Tibial artery (tissue), 4 donors: ENCODE measurements around the gene ABCC9.
"Not testable (repeated sequence)": the region's sequence is repeated elsewhere in the genome, so short reads cannot be mapped to it uniquely, and the experiment has no call there.

Source experiments
- DNase-seq, 2 donors: peaks; one replicate each; pipeline ENCODE4 v3.0.0-alpha.2; 2019
- H3K27ac ChIP-seq, 2 donors: fragments of 200-600 bp; sonication (generic) in 1 of 2; 1 replicate in 1 of 2; 2 replicates in 1 of 2; pipeline ENCODE4 v1.5.1; 2018 to 2019; ENCODE audit warnings: mild to moderate bottlenecking in 1 of 2
- H3K27me3 ChIP-seq, 2 donors: fragments of 200-600 bp; sonication (generic) in 1 of 2; one replicate each; pipeline versions ENCODE4 v1.5.1 to v1.6.0; 2016 to 2019
- H3K36me3 ChIP-seq, 3 donors: fragments of 200-600 bp; sonication (generic) in 2 of 3; one replicate each; pipeline ENCODE4 v1.5.1; 2016 to 2019; ENCODE audit warnings: mild to moderate bottlenecking in 2 of 3
- H3K4me1 ChIP-seq, 4 donors: fragments of 200-600 bp; sonication (generic) in 2 of 4; 1 replicate in 3 of 4; 2 replicates in 1 of 4; pipeline ENCODE4 v1.5.1; 2016 to 2019
- H3K4me3 ChIP-seq, 2 donors: fragments of 200-600 bp; sonication (generic) in 1 of 2; 1 replicate in 1 of 2; 2 replicates in 1 of 2; pipeline ENCODE4 v1.5.1; 2018 to 2019; ENCODE audit warnings: mild to moderate bottlenecking in 2 of 2
- H3K9me3 ChIP-seq, 3 donors: fragments of 200-600 bp; sonication (generic) in 1 of 3; one replicate each; pipeline ENCODE4 v1.5.1; 2016 to 2019
- intact Hi-C: fragments of 100-400 bp; cut with DNase I; formaldehyde crosslinking; loops from one replicate; pipeline ENCODE4 v1.15.0; 2023; ENCODE audit warnings: low total_unique reads
- TF ChIP-seq, protein P1 (sequence below), 2 experiments: fragments of 200-600 bp in 1 of 2; fragments of 450-650 bp in 1 of 2; IDR thresholded peaks; one replicate each; pipeline ENCODE4 v1.5.1; 2017 to 2019; ENCODE audit warnings: antibody characterized with exemption in 2 of 2, mild to moderate bottlenecking in 1 of 2, moderate library complexity in 1 of 2

The ABCC9 gene

DNA sequence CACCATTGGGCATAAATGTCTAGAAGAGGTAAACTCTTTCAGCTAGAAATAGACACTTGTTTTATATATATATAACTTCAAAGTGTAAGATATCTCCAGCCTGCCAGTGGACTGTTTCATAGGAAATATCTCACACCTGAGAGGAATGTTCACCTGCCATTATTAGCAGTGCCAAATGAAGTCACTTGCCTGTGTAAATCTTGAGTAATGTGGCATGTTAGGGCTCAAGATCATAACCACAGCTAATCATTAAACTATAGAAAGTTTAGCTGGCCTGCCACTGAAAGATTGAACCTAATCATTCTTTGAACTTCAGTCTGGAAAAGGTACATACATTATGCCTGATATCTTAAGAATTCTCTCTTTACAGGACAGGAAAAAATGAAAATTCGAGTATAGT is 141.2 kb downstream of the ABCC9 start:
- no peaks in the 10 kb centered on the region for H3K9me3 ChIP-seq
- H3K4me1 ChIP-seq, result no peaks in the 10 kb centered on the region
- intact Hi-C loops, result no loop called here
- DNase-seq, result no peak
- peaks cover 0 to 15% (median 4%) of the 10 kb centered on the region in 3 donors for H3K36me3 ChIP-seq
- no peak overlapping the region for H3K4me3 ChIP-seq
- H3K27ac ChIP-seq, result no peak overlapping the region
- no peaks in the 10 kb centered on the region for H3K27me3 ChIP-seq
- TF ChIP-seq, protein P1, sequence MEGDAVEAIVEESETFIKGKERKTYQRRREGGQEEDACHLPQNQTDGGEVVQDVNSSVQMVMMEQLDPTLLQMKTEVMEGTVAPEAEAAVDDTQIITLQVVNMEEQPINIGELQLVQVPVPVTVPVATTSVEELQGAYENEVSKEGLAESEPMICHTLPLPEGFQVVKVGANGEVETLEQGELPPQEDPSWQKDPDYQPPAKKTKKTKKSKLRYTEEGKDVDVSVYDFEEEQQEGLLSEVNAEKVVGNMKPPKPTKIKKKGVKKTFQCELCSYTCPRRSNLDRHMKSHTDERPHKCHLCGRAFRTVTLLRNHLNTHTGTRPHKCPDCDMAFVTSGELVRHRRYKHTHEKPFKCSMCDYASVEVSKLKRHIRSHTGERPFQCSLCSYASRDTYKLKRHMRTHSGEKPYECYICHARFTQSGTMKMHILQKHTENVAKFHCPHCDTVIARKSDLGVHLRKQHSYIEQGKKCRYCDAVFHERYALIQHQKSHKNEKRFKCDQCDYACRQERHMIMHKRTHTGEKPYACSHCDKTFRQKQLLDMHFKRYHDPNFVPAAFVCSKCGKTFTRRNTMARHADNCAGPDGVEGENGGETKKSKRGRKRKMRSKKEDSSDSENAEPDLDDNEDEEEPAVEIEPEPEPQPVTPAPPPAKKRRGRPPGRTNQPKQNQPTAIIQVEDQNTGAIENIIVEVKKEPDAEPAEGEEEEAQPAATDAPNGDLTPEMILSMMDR (IDR thresholded peaks at IDR 0.05), result no peak

DNA sequence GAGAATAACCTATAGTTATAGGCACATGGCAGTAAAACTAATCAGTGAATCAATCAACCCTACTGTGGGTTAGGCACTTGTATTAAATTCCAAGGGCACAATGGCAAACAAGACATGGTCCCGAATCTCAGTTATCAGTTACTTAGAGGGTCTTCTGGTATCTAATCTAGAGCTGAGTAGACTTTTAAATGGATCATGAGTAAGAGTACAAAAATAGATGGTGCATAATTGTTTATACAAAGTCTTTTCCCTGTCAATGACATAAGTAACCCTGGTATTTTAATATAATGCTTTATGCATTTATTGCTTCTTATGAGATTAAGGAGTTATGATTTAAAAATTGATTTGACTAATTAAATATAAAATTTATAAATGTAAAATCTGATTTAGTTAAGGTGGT is 143.7 kb downstream of the ABCC9 start:
- H3K27ac ChIP-seq, result no peak overlapping the region
- intact Hi-C loops, result no loop called here
- H3K9me3 ChIP-seq, result no peaks in the 10 kb centered on the region
- TF ChIP-seq, protein P1 (IDR thresholded peaks at IDR 0.05), result no peak
- no peaks in the 10 kb centered on the region for H3K4me1 ChIP-seq
- peaks cover 0 to 10% (median 0%) of the 10 kb centered on the region in 3 donors for H3K36me3 ChIP-seq
- H3K27me3 ChIP-seq, result no peaks in the 10 kb centered on the region
- no peak overlapping the region for H3K4me3 ChIP-seq
- DNase-seq, result no peak

DNA sequence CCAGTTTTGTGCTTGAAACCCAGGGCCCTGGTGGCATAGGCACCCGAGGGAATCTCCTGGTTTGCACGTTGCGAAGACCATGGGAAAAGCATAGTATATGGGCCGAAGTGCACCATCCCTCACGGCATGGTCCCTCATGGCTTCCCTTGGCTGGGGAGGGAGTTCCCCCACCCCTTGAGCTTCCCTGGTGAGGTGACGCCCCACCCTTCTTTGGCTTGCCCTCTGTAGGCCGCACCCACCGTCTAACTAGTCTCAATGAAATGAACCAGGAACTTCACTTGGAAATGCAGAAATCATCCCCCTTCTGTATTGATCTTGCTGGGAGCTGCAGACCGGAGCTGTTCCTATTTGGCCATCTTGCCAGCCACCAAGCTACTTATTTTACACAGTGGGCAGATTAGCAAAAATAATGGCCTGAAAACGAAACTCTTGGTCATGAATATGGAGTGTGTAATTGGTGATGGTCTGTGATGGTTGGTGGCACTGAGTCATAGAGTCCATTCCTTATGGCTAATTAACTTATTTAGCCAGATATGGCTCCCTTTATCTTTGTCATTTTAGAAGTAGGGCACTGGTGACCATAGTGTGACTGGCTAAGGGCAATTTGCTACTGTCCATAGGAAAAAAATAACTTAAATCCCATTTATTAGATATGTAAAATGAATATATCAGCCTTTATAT is 145.4 kb downstream of the ABCC9 start:
- TF ChIP-seq, protein P1 (IDR thresholded peaks at IDR 0.05), result no peak
- intact Hi-C loops, result no loop called here
- Histone ChIP-seq H3K27me3 (no peaks in the 10 kb centered on the region), H3K4me3 (no peak overlapping the region), H3K4me1 (no peaks in the 10 kb centered on the region), H3K27ac (no peak overlapping the region), H3K36me3 (no peaks in the 10 kb centered on the region), H3K9me3 (no peaks in the 10 kb centered on the region)
- DNase-seq, result no peak

DNA sequence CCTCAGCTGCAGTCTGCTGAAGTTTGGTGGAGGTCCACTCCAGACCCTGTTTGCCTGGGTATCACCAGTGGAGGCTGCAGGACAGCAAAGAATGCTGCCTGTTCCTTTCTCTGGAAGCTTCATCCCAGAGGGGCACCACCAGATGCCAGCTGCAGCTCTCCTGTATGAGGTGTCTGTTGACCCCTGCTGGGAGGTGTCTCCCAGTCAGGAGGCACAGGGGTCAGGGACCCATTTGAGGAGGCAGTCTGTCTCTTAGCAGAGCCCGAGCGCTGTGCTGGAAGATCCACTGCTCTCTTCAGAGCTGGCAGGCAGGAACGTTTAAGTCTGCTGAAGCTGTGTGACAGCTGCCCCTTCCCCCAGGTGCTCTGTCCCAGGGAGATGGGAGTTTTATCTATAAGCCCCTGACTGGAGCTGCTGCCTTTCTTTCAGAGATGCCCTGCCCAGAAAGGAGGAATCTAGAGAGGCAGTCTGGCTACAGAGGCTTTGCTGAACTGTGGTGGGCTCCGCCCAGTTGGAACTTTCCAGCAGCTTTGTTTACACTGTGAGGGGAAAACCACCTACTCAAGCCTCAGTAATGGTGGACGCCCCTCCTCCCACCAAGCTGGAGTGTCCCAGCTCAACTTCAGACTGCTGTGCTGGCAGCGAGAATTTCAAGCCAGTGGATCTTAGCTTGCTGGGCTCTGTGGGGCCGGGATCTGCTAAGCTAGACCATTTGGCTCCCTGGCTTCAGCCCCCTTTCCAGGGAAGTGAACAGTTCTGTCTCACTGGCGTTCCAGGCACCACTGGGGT is 146.2 kb downstream of the ABCC9 start:
- H3K4me1 ChIP-seq, H3K9me3 ChIP-seq, H3K27ac ChIP-seq, DNase-seq, H3K4me3 ChIP-seq, intact Hi-C loops, H3K36me3 ChIP-seq, H3K27me3 ChIP-seq: not testable (repeated sequence)

DNA sequence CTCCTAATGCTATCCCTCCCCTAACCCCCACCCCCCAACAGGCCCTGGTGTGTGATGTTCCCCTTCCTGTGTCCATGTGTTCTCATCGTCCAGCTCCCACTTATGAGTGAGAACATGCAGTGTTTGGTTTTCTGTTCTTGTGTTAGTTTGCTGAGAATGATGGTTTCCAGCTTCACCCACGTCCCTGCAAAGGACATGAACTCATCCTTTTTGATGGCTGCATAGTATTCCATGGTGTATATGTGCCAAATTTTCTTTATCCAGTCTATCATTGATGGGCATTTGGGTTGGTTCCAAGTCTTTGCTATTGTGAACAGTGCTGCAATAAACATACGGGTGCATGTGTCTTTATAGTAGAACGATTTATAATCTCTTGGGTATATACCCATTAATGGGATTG is 151.5 kb downstream of the ABCC9 start:
- peaks cover 0 to 24% (median 4%) of the 10 kb centered on the region in 4 donors for H3K4me1 ChIP-seq
- DNase-seq, intact Hi-C loops, H3K4me3 ChIP-seq, H3K36me3 ChIP-seq, H3K9me3 ChIP-seq, H3K27me3 ChIP-seq, H3K27ac ChIP-seq: not testable (repeated sequence)

DNA sequence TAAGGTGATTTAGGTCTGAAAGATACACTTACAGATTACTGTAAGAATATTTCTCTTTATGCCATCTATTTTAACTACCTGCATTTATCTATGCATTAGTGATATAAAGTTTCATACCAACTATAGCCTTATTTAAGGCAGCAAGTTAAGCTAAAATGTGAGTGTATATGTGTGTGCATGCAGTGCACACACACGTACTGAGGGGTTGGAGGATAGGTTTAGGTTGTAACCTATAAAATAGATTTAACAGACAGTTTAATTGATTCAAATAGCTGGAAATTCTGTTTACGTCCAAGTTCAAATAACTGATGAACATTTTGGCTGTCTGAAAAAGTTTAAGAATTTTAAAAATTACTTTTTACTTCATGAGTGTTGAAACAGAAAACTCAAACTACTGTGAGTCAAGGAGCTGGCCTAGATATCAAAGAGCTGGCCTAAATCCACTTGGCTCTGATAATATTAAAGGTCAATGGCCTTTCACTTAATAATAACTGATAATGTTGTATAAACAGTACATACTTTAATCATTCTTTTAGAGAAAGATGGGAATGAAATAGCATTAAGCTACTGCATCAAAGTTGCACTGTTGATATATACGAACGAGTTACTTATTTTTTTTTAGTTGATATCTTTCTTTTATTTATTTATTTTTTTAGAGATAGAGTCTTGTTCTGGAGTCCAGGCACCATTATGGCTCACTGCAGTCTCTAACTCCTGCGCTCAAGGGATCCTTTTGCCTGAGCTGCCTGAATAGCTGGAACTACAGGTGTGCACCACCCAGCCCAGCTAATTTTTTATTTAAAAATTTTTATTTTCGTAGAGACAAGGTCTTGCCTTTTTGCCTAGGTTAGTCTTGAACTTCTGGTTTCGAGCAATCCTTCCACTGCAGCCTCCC is 152.9 kb downstream of the ABCC9 start:
- intact Hi-C loops, result no loop called here
- Histone ChIP-seq H3K27ac (peak overlapping the region in 1 of 2 donors; percentile 4), H3K27me3 (no peaks in the 10 kb centered on the region), H3K4me1 (peaks cover 0 to 24% (median 4%) of the 10 kb centered on the region in 4 donors), H3K36me3 (no peaks in the 10 kb centered on the region), H3K4me3 (no peak overlapping the region), H3K9me3 (no peaks in the 10 kb centered on the region)
- no peak for DNase-seq
- TF ChIP-seq, protein P1 (IDR thresholded peaks at IDR 0.05), result no peak
